Kidney glomerular epithelial cell (primary cell): ENCODE data around the gene GRIK1.

ENCODE experiments used
- DNase-seq: peaks from one replicate; lab custom pipeline; 2025; lab: John Stamatoyannopoulos, UW

GRIK1 gene

DNA sequence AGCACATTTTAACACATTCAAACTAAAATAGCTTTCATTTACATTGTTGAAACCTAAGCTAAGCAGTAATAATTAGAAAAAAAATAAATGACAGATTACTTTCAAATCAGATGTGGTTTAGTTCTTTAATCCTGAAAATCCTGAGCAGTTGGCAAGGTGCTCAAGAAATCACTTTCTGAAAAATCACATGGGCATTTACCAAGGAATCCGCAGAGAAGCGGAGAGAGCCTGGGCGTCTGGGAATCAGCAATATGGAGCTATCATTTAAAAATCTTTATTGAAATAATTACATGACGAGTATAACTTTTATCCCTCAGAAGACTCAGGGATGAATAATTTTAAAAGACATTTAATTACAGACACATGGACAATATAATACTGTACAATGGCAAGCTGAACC lies 30.2 kb downstream of the GRIK1 start:
- no peak for DNase-seq

DNA sequence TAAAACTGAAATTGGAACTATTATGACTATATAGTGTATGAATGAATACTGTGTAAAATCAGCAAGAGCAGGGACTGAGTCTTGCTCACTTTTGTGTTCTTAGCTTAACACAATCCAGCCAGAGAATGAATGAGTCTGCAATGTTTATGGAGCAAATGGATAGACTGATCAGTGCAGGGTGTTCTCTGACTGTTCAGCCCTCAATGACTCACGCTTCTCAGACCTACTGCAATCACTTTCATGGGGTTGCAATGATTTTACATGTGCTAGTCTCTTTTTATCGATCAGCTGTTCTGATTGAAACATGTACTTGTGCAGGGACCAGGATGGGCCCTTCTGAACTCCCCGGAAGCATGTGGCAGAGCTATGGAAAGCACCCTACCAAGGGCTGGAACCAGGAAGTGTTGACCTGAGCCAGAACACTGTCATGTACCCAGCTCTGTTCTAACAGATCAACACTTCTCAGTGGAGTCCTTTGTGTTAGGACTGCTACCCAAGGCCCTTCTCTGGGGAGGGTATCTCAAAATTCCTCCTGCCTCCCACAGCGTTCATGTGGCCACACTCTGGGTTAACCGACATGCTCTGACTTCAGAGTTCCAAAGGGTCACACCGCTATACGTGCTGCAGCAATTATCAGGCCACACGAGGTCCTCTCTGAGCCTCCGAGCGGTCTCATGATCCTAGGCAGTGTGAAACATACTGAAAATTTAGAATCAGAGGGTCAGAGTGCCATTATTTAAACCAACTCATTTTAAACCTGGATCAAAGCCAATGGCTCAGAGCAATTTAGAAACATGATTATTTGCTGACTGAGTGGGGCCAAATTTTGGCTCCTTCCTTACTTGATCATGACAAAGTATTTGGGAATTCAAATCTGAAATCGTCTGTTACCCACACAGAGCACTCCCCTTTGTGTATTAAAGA lies 35.2 kb downstream of the GRIK1 start:
- no peak for DNase-seq

DNA sequence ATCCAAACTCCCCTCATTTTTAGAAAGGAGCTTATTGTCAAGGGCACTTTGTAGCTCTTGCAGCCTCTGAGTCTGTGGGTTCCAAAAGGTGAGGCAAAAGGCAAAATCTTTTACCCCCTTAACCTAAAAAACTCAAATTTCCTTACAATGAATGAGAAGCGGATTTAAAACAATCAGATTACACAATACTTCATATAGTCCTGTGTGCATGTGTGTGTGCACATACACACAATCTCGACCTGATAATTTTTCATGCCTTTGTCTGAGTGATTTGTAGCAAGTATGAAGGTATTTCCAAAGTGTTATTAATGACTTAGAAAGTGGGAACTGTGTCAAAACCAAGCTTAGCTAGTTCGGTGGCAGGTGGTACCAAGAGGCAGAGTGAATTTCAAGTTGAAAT lies 42.9 kb downstream of the GRIK1 start:
- DNase-seq = no peak

DNA sequence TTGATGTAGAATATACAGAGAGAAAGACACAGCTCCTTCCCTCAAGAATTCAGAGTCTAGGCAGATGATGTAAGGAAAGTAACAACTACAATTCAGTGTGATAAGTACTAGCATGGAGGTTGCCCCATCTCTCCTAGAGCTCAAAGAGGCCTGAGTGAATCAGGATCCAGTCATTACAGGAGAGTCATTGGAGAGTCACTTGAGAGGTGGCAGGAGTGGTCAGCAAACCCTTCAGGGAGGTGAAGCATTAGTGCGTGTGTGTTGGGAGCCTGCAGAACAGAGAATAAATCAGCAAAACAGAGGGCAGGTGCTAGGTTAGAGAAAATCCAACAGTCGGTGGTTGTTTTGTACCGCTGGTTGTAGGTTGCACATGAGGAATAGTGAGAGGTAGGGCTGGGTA lies 46.1 kb downstream of the GRIK1 start:
- DNase-seq = no peak

DNA sequence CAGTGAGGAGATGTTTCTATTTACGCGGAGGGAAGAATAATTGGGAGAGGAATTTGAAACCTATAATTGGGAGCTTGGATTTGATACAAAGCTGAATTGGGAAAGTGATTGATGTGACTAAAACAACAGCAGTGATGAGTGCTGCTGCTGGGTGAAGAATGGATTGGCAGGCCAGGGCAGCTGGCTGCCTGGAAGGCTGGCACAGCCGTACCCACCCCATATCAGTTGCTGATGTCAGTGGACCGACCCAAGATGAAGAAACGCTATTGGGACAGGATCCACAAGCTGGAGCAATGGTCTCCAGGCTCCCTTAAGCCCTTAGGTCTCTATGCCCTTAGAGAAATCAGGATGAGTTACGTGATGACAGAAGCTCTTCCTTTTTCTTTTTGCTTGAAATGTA lies 47.4 kb downstream of the GRIK1 start:
- DNase-seq = no peak

DNA sequence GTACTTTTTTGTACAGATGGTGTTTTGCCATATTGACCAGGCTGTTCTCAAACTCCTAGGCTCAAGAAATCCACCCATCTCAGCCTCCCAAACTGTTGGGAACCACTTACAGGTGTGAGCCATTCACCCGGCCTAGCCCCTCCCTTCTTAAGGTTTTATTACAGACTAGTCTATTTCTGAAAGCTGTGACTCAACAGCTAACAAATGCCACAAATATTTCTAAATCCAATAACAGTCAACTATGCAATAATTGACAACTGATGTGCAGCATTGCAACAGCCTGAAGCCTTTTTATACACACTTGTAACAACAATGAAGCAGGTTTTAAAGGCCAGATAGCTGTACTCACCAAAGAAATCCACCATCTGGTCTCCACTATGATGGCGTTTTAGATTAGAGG lies 51.4 kb downstream of the GRIK1 start:
- DNase-seq = no peak

DNA sequence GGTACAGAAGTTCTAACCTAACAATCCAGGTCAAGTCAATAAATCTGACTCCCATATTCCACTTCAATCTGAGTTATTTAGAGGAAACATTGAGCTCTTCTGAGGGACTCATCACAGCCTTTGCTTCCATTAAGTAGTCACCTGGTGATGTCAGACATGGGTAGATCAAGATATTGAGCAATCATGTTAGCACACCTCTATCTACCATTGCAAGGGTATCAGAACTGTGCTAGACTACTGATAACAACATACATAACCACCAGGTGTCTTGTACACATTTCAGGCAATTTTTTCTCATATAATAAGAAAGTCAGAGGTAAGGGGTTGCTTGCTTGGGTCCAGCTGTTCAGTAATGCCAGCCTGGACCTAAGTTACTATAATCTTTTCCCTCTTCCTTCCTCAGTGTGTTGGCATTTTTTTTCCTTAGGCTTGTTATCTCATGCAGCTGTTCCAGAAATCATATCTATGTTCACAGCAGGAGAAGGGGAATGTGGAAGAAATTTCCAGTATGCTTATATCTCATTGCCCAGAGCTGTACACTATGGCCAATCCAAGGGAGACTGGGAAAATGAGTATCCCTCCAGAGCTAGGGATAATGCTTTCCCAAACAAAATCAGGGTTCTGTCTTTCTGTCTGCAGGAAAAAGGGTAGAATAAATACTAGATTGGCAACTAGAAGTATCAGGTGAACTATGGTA lies 52.3 kb downstream of the GRIK1 start:
- no peak for DNase-seq

DNA sequence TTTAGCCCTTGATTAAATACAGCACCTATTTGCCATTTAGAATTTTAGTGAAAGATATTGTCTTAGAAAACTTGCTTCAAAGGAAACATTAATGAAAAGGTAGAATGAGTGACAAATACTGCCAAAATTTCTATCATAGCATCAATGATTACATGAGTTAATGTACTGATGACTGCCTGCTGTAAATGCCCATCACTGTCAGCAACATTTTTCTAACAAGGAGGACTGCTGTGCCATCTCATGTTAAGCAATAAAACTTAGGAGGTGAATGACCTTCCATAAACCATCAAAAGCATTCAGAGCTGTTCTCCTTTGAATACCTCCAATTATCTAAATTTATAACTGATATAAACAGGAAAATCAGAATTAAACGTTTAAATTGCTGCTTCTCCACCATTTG lies 54.3 kb downstream of the GRIK1 start:
- DNase-seq = no peak

DNA sequence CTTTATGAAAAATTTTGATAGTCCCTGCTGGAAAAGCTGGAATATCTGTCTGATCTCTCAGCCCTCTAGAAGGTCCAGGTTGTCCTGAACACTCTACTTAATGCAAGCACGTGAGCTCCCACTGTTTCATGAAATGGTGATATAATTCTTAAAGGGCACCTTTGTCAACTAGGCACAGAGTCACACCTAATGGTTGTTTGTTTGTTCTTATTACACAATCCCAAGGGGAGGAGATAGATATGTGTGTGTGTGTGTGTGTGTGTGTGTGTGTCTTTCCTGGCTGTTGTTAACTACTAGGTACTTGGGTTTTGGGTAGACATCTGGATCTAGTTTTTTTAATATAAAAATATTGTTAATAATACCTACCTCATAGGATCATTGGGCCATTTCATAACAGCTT lies 63.9 kb downstream of the GRIK1 start:
- DNase-seq = no peak

DNA sequence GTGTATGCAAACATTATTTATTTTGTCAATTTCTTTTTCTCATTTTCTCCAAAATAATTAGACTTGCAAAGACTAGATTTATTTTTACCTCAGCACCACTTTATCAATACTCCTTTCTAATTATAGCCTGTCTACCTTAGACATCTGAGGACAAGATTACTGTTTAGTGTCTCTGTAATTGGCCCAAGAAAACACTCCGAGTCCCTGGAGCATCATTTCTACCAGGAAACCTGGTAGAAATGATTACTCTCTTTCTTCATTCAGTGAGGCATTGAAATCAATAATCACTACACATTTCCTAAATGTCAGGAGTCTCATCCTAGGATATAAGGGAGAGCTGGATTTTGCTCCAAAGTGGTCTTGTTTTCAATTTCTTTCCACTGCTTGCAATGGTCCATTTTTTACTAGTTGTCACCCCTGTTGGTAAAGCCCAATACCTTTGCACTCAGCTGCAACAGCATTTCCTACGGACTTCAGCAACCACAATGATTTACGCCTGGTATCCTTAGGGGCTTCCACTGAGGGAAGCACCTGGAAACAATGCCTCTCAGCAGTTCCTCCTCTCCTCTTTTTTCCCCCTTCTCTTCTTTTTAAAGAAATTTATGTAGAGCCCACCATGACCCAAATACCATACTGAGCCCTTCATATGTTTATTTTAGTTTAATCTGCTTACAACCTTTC lies 64.6 kb downstream of the GRIK1 start:
- no peak for DNase-seq

DNA sequence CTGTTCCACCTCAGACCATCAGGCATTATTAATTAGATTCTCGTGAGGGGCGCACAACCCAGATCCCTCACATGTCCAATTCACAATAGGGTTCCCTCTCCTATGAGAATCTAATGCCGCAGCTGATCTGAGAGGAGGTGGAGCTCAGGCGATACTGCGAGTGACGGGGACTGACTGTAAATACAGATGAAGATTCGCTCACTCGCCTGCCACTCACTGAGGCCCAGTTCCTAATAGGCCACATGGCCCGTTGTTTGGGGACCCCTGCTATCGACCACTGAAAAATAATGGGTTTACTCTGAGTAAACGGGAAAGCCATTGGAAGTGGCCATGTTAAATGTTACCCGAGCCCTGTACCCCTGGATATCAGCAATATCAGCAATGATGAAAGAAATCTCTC lies 65.9 kb downstream of the GRIK1 start:
- DNase-seq = no peak

DNA sequence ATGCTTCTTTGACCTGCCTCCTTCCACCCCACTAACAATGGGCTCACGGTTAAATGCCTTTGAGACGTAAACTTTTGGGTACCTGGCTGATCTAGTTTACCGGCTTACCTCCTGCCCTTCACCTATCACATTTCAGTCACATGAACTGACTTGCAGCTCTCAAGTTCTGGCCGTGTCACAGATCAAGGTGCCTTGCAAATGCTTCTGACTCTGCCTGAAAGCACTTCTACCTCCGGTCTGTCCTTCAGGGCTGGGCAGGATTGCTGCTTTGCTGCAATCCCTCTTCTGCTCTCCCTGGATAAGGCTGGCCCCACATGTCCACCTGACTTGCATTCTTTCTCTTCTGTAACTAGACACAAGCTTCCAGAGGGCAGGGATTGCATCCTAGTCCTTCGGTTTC lies 69.0 kb downstream of the GRIK1 start:
- DNase-seq = no peak

DNA sequence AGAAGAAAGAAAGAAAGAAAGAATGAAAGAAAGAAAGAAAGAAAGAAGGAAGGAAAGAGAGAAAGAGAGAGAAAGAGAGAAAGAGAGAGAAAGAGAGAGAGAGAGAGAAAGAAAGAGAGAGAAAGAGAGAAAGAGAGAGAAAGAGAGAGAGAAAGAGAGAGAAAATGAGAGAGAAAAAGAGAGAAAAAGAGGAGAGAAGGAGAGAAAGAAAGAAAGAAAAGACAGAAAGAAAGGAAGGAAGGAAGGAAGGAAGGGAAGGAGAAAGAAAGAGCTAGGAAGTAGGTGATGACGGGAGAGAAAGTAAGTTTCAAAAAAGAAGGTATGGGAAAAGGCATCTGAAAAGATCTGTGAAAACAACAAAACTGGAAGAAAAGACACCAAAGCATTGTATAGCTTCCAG lies 72.0 kb downstream of the GRIK1 start:
- no peak for DNase-seq

DNA sequence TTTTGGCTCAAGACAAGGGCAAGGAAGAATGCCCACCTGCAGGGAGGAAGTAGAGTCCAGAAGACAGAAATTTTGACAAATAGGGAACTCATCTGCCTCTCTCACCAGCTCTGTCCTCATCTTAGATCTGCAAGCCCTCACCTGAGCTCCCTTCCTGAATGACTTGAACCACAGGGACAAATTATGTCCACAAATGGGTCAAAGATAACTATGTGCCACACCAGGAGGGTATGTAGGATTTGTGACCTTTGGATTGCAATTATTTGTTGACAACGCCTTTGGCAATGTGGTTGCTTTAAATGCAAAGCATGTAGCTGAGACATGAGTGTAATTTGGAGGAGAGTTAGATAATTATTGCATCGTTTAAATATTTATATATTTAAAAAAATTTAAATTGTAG lies 79.5 kb downstream of the GRIK1 start:
- DNase-seq = no peak

DNA sequence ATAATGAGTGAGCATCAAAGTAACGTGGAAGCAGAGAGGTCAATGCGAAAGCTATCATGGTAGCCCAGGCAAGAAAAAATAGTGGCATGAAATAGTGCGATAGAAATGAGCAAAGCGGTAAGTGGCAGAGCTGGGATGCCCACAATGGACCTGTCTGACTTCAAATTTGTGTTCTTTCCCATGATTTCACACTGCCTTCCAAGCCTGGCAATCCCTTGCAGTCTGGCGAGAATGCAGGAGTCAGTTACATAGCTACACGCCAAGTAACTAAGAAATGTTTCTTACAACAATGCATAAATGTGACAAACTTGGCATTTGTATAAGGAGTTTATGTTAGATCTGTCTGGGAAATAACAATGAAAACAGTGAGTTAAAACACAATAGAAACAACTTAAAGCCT lies 82.6 kb downstream of the GRIK1 start:
- DNase-seq = no peak

DNA sequence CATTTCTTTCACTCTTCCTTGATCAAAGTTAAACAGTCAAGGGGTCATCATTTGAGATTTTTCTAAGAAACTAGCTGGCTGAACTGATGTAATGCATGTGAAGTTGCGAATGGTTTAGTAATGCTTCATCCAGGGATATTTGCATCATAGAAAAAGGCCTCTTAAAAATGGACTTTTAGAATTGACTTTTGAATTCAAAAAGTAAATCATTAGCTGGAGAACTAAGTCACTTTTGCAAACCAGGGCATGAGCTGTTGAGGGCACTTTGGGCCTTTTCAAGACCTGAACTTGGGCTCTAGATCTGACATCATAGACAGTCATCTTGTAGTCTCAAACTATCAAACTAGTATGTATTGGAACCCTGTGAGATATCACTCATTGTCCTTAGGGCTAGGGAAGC lies 85.0 kb downstream of the GRIK1 start:
- DNase-seq = peak; percentile 29

DNA sequence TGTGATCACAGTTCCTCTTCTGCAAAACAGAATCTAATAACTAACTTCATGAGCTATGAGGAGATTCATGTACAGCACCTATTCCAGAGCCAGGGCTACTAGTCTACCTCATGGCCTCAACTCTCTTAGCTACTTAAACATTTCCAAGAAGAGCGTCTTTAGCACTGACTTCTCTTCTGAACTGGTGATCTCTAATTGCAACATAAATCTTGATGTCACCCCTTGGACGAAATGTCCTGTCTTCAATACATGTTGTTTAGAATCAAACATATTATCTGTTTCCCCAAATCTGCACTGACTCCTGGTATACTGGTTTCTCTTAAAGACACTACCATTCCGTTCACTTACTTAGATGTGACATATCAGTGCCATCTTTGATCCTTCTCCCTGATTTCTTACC lies 88.2 kb downstream of the GRIK1 start:
- no peak for DNase-seq

DNA sequence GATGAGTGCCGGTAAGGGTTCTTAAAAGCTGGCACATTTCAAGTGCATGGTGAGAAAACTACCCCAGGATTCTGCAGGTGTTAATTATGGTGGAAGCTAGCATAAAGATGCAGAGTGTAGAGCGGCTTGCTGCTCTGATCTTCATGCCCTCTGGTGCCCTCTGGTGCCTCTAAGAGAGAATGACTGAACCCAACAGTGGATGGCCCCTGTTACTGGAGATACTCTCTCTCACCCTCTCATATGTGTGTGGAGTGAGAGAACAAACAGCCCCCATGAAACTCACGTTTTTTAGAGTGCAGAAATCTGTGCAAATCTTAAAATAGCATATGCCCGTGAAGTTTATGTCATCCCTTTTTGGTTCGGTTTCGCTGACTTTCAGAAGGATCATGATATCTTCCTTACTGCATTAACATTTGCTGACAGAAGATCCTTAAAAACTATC lies 90.0 kb downstream of the GRIK1 start:
- peak; percentile 67 for DNase-seq

DNA sequence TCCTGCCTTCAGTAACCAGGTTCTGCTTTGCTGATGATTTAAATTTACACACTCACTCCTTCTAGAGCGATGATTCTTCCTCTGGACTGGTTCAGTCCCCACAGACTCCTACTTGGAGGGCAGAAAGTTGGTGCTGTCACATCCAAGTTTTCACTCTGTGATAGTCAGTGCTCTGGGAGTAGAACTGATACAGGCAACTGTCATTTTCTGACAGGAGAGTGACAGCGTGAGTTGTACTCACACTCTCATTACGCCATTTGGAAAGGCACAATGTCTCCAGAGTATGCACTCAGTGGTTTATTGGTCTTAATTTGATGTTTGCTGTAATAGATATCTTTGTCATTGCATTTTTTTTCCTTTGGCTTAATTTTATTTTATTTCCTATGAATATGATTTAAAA lies 96.0 kb downstream of the GRIK1 start:
- no peak for DNase-seq

DNA sequence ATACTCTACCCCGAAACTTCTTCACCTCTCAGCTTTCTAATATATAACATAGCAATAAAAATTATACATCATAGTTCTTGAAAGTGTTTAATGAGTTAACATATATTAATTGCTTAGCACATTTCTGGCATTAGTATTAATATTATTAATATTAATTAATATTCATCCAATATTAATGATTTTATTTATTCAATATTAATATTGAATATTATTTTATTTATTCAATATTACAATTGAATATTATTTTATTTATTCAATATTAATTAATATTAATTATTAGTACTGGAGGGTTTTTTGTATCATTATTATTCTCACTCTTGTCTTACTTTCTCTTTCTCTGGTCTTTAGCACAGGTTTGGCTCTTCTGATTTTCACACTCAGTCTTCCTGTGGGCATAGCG lies 105.2 kb downstream of the GRIK1 start:
- no peak for DNase-seq

DNA sequence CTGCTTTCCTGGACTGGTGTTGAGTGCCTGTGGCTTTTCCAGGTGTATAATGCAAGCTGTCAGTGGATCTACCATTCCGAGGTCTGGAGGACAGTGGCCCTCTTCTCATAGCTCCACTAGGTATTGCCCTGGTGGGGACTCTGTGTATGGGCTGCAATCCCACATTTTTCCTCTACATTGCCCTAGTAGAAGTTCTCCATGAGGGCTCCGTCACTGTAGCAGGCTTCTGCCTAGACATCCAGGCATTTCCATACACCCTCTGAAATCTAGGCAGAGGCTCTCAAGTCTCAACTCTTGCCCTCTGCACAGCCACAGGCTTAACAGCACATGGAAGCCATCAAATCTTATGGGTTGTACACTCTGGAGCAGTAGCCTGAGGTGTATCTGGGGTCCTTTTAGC lies 107.6 kb downstream of the GRIK1 start:
- no peak for DNase-seq

DNA sequence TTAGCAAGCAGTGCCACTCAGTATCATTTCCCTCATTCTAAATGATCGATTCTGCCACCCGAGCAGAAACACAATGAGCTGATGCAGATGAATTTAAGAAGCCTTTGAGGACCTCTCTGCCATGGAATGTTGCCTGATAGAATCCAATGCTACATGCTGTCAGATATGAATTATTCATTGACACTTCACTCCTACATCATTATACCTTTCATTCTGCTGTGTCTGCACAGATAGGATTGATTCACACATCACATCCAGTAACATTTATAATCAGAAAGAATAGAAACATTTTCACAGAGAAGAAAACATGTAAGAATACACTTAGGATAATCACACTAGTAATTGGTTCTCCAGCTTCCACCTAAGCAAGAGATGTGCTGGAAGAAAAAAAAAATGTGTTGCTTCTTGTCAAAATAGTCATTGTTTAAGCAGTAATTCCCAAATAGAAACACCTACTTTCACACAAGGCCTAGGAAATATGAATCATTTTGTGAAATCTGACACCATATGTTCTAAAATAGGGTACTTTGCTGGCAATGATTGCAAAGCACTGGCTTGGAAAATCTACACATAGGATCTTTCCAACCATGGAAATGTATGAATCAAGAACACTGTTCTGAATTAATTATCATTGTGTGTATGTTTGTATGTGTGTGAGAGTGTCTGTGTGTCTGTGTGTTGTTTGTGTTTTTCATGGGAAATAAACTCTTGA lies 110.1 kb downstream of the GRIK1 start:
- peak; percentile 26 for DNase-seq
